ENCODE measurements around the gene CACUL1. TPM values are rescaled to one million over a fixed set of nuclear protein-coding genes. Genes with fewer than 3 reads are reported as not detected.
"Not testable (repeated sequence)": the region's sequence is repeated elsewhere in the genome, so short reads cannot be mapped to it uniquely, and the experiment has no call there.

The CACUL1 gene
- total and polyA plus RNA-seq, 2 experiments from 2014 or later = 37.5 to 48.3 TPM

DNA sequence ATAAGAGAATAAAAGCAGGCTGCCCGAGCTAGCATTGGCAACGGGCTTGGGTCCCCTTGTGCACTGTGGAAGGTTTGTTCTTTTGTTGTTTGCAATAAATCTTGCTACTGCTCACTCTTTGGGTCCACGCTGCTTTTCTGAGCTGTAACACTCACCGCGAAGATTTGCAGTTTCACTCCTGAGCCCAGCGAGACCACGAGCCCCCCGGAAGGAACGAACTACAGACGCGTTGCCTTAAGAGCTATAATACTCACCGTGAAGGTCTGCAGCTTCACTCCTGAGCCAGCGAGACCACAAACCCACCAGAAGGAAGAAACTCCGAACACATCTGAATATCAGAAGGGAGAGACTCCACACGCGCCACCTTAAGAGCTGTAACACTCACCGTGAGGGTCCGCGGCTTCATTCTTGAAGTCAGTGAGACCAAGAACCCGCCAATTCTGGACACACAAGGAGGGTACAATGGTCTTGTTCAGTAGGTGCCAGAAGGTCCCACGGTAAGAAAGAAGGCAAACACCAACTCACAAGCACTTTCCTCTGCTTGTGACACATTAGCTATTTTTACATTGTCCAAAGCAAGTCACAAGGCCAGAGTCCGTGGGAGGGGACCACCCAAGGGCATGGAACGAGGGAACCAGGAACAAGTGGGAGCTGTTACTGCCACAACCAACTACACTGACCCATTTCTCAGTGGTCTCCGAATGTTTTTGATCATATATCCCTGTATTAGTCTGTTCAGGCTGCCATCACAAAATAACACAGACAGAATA, 29.2 kb upstream of the CACUL1 start:
- Histone ChIP-seq H4K20me1 (ENCODE audit: insufficient read depth, poor library complexity, severe bottlenecking) (no peaks in the 10 kb centered on the region), H3K36me3 (replicated peaks; ENCODE audit: insufficient read depth, low read depth) (no peaks in the 10 kb centered on the region), H3K79me2 (no peaks in the 10 kb centered on the region), H3K27ac (no peak overlapping the region), H3K4me3 (no peak overlapping the region), H3K27me3 (no peaks in the 10 kb centered on the region), H3K9me3 (ENCODE audit: low read depth) (no peaks in the 10 kb centered on the region), H3K4me2 (no peak overlapping the region), H2AFZ (no peak overlapping the region), H3K9me2 (replicated peaks; ENCODE audit: insufficient read depth) (no peaks in the 10 kb centered on the region), H3K4me1 (ENCODE audit: insufficient read depth) (no peaks in the 10 kb centered on the region)
- WGBS (ENCODE audit: low lambda C conversion rate, missing lambda C conversion rate) = 90% methylated on average over 24 of the region's 24 CpGs
- TF ChIP-seq, protein P1, sequence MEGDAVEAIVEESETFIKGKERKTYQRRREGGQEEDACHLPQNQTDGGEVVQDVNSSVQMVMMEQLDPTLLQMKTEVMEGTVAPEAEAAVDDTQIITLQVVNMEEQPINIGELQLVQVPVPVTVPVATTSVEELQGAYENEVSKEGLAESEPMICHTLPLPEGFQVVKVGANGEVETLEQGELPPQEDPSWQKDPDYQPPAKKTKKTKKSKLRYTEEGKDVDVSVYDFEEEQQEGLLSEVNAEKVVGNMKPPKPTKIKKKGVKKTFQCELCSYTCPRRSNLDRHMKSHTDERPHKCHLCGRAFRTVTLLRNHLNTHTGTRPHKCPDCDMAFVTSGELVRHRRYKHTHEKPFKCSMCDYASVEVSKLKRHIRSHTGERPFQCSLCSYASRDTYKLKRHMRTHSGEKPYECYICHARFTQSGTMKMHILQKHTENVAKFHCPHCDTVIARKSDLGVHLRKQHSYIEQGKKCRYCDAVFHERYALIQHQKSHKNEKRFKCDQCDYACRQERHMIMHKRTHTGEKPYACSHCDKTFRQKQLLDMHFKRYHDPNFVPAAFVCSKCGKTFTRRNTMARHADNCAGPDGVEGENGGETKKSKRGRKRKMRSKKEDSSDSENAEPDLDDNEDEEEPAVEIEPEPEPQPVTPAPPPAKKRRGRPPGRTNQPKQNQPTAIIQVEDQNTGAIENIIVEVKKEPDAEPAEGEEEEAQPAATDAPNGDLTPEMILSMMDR (IDR thresholded peaks at IDR 0.05; ENCODE audit: poor library complexity) = no peak
- TF ChIP-seq EZH2phosphoT487 (IDR thresholded peaks at IDR 0.05; ENCODE audit: low read depth, severe bottlenecking, unreplicated experiment) (no peak), EZH2 (IDR thresholded peaks at IDR 0.05; ENCODE audit: borderline replicate concordance) (no peak)
- DNase-seq (ENCODE audit: low spot score) = no peak

DNA sequence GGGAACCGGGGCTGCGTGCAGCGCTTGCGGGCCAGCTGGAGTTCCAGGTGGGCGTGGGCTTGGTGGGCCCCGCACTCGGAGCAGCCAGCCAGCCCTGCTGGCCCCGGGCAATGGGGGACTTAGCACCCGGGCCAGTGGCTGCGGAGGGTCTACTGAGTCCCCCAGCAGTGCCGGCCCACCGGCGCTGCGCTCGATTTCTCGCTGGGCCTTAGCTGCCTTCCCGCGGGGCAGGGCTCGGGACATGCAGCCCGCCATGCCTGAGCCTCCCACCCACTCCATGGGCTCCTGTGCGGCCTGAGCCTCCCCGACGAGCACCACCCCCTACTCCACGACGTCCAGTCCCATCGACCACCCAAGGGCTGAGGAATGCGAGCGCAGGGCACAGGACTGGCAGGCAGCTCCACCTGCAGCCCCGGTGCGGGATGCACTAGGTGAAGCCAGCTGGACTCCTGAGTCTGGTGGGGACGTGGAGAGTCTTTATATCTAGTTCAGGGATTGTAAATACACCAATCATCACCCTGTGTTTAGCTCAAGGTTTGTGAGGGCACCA, 28.2 kb upstream of the CACUL1 start:
- not testable (repeated sequence) for H3K36me3 ChIP-seq (replicated peaks; ENCODE audit: insufficient read depth, low read depth); DNase-seq (ENCODE audit: low spot score); H2AFZ ChIP-seq; H3K79me2 ChIP-seq; H3K9me2 ChIP-seq (replicated peaks; ENCODE audit: insufficient read depth); H3K27me3 ChIP-seq; H3K4me3 ChIP-seq; H4K20me1 ChIP-seq (ENCODE audit: insufficient read depth, poor library complexity, severe bottlenecking); H3K4me2 ChIP-seq; H3K4me1 ChIP-seq (ENCODE audit: insufficient read depth); H3K9me3 ChIP-seq (ENCODE audit: low read depth); H3K27ac ChIP-seq
- WGBS (ENCODE audit: low lambda C conversion rate, missing lambda C conversion rate) = 96% methylated on average over 23 of the region's 31 CpGs

DNA sequence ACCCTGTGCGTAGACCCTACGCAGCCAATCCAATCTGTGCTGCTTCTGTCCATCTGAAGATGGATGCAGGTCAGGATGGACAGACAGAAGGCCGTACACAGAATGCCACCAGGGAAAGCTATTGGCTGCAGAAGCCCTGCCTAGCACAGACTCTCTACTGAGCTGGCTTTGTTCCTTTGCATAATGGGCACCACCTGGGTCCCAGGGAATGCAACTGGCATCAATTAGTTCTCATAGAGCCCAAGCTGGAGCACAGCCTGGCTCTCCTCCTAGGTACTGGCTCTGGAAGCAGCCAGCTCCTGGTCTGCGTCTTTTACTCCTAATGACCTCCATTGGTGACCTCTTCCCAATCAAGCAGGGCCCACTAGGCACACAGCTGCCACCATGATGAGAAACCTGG, 26.8 kb upstream of the CACUL1 start:
- no peak for TF ChIP-seq EZH2phosphoT487 (IDR thresholded peaks at IDR 0.05; ENCODE audit: low read depth, severe bottlenecking, unreplicated experiment)
- TF ChIP-seq, protein P1 (IDR thresholded peaks at IDR 0.05; ENCODE audit: poor library complexity) = no peak
- no peak for TF ChIP-seq EZH2 (IDR thresholded peaks at IDR 0.05; ENCODE audit: borderline replicate concordance)
- Histone ChIP-seq H3K27ac (no peak overlapping the region), H3K27me3 (no peaks in the 10 kb centered on the region), H3K9me3 (ENCODE audit: low read depth) (no peaks in the 10 kb centered on the region), H3K4me3 (no peak overlapping the region), H3K79me2 (no peaks in the 10 kb centered on the region), H3K4me2 (no peak overlapping the region), H3K9me2 (replicated peaks; ENCODE audit: insufficient read depth) (no peaks in the 10 kb centered on the region), H3K36me3 (replicated peaks; ENCODE audit: insufficient read depth, low read depth) (no peaks in the 10 kb centered on the region), H2AFZ (no peak overlapping the region), H4K20me1 (ENCODE audit: insufficient read depth, poor library complexity, severe bottlenecking) (no peaks in the 10 kb centered on the region), H3K4me1 (ENCODE audit: insufficient read depth) (no peaks in the 10 kb centered on the region)
- DNase-seq (ENCODE audit: low spot score) = no peak
- 89% methylated on average over 4 of the region's 4 CpGs for WGBS (ENCODE audit: low lambda C conversion rate, missing lambda C conversion rate)

DNA sequence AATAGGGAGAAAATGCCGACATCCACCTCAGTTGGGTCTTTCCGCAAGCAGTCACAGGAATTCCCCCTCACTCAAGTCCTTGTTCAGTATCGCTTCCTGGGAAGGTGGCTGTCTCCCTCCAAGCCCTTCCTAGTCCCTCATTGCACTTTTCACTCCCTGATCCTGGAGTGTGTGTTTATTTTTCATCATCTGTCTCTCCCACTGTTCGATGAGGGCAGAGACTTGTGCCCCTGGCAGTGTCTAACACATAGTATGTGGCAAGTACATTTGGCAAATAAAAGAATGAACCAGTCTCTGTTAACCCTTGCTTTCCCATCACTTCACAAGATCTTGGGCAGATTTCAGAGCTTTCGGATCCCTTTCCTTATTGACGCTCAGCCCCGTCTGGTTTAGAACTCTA, 24.0 kb upstream of the CACUL1 start:
- H4K20me1 ChIP-seq (ENCODE audit: insufficient read depth, poor library complexity, severe bottlenecking) = no peaks in the 10 kb centered on the region
- H3K9me2 ChIP-seq (replicated peaks; ENCODE audit: insufficient read depth) = no peaks in the 10 kb centered on the region
- no peaks in the 10 kb centered on the region for H3K9me3 ChIP-seq (ENCODE audit: low read depth)
- WGBS (ENCODE audit: low lambda C conversion rate, missing lambda C conversion rate) = 70% methylated on average over 7 of the region's 7 CpGs
- no peaks in the 10 kb centered on the region for H3K27me3 ChIP-seq
- TF ChIP-seq EZH2phosphoT487 (IDR thresholded peaks at IDR 0.05; ENCODE audit: low read depth, severe bottlenecking, unreplicated experiment) = no peak
- TF ChIP-seq EZH2 (IDR thresholded peaks at IDR 0.05; ENCODE audit: borderline replicate concordance) = no peak
- TF ChIP-seq, protein P1 (IDR thresholded peaks at IDR 0.05; ENCODE audit: poor library complexity) = no peak
- no peaks in the 10 kb centered on the region for H3K4me1 ChIP-seq (ENCODE audit: insufficient read depth)
- H3K4me3 ChIP-seq = no peak overlapping the region
- DNase-seq (ENCODE audit: low spot score) = no peak
- no peak overlapping the region for H3K4me2 ChIP-seq
- H2AFZ ChIP-seq = no peak overlapping the region
- no peak overlapping the region for H3K27ac ChIP-seq
- no peaks in the 10 kb centered on the region for H3K36me3 ChIP-seq (replicated peaks; ENCODE audit: insufficient read depth, low read depth)
- no peaks in the 10 kb centered on the region for H3K79me2 ChIP-seq

Data from hepatocyte (in vitro differentiated cells).